CMK (cell line): ENCODE measurements around the gene FAM118A.
"Not testable (repeated sequence)": the region's sequence is repeated elsewhere in the genome, so short reads cannot be mapped to it uniquely, and the experiment has no call there.

Experiments
- DNase-seq: peaks from one replicate; pipeline ENCODE4 v3.0.0-alpha.2; 2010; ENCODE audit warnings: low read depth

FAM118A gene

DNA sequence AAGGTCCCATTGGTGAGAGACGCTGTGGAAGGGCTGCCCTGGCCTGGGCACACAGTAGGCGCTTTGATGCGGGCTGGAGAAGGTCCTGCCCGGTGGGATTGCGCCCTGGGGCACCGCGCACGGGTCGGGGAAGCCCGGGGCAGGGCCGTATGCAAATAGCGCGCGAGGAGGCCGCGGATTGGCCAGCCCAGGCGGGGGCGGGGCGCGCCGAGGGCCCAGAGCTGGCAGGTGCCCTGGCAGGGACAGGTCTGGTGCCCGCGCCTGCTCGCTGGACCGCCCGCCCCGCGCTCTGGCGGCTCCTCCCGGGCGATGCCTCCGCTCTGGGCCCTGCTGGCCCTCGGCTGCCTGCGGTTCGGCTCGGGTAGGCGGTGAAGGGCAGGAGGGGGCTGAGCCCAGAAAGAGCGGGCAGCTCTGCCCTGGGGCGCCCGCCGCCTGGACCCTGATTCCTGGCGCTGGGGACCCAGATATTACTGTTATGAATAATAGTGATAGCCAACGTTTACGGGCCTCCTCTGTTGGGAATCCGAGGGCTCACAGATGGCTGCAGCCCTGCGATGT is 24.9 kb upstream of the FAM118A start, which contains the start of gene UPK3A:
UPK3A (plus strand) TSS at position 245 of the 558 bp plus-strand sequence; CDS start at position 310, 65 bp downstream.
- no peak for DNase-seq

DNA sequence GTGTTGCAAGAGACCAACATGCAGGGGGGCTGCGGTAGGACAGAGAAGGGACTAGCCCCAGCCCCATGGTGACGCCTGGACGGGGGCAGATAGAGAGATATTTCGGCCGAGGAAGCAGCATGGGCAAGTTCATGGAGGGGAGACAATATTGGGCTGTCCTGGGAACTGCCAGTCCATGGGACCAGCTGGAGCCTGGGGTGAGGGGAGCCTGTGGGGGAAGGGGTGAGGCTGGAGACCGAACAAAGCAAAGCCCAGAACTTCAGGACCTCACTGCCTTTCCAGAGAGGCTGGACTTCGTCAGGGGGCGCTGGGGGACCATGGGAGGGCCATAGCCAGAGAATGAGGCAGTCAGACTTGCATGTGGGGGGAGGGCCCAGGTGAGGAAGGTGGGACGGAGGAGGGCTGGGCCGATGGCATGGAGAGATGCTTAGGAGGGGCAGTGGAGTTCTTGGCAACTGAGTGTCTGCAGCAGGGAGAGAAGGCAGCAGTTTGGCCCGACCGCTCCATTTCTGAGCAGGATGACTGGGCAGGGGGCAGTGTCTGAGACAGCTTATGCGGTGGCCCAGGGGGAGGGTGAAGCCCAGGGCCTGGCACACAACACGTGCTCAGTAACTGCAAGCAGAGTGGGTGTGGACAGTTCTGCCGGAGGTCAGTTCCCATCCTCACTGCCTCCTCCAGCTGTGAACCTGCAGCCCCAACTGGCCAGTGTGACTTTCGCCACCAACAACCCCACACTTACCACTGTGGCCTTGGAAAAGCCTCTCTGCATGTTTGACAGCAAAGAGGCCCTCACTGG is 24.3 kb upstream of the FAM118A start:
- DNase-seq = no peak

DNA sequence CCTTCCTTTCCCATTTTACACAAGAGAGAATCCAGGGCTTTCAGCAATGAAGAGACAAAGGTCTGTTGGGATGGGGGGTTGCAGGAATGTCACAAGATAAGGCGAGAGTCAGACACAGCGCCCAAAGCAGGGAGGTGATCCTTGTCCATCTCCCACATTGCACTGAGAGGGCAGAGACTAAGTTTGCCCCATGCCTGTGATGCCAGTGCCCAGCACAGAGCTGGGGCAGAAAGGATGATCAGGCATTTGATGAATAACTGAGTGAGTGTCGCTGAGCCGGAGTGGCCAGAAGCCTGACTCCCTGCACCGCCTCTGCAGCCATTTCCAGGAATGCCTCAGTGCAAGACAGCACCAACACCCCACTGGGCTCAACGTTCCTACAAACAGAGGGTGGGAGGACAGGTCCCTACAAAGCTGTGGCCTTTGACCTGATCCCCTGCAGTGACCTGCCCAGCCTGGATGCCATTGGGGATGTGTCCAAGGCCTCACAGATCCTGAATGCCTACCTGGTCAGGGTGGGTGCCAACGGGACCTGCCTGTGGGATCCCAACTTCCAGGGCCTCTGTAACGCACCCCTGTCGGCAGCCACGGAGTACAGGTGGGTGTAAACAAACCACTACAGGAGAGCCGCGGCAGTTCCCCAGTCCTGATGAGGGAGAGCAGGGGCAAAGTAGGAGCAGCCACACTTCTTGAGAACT is 22.7 kb upstream of the FAM118A start:
- DNase-seq = no peak

DNA sequence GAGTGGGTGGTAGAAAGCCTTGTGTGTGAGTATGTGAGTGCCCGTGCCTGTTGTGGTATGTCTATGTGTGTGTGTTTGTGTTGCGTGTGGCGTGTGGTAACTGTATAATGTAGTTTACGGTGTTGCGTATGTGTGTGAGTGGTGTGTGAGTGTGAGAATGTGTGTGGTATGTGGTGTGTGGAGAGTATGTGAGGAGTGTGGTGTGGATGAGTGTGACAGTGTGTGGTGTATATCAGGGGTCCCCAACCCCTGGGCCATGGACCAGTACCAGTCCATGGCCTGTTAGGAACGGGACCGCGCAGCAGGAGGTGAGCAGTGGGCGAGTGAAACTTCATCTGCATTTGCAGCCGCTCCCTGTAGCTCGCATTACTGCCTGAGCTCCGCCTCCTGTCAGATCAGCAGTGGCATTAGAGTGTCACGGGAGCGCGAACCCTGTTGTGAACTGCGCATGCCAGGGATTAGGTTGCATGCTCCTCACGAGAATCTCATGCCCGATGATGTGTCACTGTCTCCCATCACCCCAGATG is 19.3 kb upstream of the FAM118A start:
- DNase-seq = no peak

DNA sequence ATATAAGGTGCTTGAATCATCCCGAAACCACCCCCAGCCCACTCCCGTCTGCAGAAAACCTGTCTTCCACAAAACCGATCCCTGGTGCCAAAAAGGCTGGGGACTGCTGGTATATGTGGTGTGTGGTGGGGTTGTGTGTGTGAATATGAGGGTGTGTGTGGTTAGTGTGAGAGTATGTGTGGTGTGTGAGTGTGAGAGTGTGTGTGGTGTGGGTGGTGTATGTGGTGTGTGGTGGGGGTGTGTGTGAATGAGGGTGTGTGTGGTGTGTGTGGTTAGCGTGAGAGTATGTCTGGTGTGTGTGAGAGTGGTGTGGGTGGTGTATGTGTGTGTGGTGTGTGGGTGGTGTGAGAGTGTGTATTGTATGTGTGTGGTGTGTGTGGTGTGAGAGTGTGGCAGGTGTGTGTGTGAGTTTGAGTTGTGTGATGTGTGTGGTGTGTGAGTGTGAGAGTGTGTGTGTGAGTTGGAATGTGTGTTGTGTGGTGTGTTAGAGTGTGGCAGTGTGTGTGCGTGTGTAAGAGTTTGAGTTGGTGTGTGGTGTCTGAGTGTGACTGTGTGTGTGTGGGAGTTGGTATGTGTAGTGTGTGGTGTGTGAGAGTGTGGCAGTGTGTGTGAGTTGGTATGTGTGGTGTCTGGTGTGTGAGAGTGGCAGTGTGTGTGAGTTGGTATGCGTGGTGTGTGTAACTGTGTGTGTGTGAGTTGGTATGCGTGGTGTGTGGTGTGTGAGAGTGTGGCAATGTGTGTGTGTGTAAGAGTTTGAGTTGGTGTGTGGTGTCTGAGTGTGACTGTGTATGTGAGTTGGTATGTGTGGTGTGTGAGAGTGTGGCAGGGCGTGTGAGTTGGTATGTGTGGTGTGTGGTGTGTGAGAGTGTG is 18.4 kb upstream of the FAM118A start:
- no peak for DNase-seq

DNA sequence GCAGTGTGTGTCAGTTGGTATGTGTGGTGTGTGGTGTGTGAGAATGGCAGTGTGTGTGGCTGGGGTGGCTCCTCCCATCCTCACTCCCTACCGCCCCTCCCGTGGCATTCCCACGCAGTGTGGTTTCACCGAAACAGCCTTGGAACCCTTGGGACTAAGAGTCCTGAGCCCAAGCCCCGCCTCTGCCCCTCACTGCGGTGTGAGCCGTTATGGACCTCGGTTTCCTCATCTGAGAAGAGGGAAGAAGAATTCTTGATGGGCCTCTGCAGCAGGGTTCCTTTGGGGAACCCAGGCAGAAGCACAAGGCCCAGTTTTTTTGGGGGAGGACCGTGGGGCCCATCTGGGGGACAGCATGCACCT is 17.8 kb upstream of the FAM118A start:
- DNase-seq = no peak

DNA sequence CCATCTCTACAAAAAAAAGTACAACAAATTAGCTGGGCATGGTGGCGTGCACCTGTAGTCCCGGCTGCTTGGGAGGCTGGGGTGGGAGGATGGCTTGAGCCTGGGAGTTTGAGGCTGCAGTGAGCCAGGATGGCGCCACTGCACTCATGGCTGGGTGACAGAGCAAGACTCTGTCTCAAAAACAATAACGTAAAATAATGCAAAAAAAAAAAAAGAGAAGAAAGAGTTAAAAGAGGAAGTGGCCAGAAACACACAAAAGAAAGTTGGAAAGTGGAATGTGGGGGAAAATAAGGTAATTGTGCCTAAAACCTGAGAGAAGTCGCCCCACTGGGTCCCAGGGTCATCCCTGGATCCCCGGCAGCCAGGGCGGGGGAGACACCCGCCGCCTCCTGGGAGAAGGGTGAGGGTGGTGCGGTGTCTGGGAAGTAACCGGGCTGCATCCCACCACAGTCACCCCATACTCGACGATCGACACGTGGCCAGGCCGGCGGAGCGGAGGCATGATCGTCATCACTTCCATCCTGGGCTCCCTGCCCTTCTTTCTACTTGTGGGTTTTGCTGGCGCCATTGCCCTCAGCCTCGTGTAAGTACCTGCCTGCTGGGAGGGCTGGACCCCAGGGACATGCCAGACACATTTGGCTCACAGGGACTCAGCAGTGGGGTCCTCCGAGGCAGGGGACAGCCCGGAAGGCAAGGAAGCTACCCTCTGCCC is 16.8 kb upstream of the FAM118A start:
- no peak for DNase-seq

DNA sequence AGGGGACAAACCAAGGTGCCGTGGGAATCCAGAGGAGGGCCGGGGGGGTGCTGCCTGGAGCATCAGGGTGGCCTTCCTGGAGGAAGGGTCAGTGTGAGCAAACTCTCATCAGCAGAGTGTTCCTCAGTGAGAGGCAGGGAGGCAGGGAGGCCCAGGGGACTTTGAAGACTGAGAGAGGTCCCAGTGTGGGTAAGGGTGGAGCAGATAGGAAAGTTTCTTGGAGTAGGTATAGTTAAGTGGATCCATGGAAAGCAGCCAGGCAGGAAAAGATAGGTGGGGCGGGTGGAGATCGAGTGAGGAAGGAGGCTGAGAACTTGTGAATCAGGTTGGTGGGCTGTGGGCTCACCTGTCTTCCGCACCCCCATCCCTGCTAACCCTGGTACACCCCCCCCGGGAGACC is 15.7 kb upstream of the FAM118A start:
- DNase-seq = no peak

DNA sequence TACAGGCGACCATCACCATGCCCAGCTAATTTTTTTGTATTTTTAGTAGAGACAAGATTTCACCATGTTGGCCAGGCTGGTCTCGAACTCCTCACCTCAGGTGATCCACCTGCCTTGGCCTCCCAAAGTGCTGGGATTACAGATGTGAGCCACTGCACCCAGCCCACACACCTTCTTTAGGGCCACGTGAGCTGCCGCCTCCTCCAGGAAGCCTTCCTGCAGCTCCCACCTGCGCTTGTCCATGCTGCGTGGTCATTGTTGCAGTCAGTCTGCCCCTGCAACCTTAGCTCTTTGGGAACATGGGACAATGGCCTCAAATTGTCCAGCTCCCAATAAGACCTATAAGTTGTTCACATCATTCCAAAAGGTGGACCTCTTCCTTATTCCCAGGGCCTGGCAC is 14.7 kb upstream of the FAM118A start:
- DNase-seq = not testable (repeated sequence)

DNA sequence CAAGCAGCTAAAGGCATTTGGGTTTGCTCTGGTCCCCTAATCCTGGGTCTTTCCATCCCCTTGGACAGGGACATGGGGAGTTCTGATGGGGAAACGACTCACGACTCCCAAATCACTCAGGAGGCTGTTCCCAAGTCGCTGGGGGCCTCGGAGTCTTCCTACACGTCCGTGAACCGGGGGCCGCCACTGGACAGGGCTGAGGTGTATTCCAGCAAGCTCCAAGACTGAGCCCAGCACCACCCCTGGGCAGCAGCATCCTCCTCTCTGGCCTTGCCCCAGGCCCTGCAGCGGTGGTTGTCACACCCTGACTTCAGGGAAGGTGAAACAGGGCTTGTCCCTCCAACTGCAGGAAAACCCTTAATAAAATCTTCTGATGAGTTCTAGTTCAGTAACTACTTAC is 14.2 kb upstream of the FAM118A start:
- no peak for DNase-seq

DNA sequence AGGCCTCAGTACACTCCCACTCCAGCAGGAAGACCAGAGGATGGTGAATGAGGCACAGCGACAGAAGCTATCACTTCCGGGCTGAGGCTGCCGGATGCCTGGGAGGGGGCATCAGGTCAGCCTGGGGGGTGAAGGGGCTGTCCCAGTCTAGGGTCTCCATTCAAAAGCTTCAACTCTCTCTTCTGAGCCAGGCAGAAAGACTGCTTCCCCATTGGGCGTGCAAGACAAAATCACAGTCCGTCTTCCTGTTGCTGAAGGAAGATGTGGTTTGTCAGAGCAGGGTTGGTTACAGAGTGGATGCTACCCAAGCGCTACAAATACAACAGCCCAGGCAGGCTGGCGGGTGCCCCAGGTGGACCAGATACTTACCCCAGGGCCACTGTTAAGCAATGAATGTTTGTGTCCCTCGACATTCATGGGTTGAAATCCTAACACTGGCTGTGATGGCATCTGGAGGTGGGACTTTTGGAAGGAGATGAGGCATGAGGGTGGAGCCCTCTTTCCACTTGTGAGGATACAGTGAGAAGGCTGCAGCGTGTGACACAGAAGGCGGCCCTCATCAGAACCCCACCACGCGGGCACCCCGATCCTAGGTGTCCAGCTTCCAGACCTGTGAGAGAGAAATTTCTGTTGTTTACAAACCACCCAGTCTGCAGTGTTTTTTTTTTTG is 13.0 kb upstream of the FAM118A start:
- DNase-seq = no peak

DNA sequence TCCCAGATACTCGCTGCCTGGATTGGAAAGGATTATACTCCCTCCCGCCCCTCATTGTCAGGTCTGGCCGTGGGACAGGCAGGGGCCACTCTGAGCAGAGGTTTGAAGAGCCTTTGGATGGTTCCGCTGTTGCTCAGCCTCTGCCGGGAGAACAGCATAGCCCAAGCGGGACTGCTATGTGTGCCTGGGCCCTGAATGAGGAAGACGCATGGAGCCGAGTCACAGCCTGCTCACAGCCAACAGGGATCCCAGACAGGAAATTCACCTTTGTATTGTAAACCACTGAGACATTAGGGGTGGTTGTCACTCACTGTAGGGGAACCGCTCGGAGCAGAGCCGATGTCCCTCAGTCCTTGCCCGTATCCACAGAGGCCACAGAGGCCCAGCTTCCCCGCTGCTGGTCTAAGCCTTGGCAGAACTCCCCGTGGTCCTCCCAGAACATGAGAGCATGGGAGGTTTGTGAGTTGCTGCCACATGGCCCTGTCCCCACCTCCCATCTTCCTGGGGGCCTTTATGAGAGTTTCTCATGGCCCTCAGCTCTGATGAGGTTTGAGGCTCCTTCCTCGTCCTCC is 10.7 kb upstream of the FAM118A start:
- DNase-seq = no peak

DNA sequence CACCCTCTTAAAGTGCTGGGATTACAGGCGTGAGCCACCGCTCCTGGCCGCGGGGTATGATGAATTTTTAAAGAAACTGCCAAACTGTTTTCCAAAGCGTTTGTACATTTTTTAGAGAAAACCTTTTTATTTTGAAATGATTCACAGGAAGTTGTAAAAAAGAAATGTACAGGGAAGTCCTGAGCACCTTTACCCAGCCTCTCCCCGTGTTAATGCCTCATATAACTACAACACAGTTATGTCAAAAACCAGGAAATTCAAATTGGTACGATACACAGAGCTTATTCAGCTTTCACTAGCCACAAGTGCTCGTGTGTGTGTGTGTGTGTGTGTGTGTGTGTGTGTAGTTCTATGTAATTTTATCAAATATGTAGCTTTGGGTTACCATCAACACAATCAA is 7.0 kb upstream of the FAM118A start:
- DNase-seq = no peak

DNA sequence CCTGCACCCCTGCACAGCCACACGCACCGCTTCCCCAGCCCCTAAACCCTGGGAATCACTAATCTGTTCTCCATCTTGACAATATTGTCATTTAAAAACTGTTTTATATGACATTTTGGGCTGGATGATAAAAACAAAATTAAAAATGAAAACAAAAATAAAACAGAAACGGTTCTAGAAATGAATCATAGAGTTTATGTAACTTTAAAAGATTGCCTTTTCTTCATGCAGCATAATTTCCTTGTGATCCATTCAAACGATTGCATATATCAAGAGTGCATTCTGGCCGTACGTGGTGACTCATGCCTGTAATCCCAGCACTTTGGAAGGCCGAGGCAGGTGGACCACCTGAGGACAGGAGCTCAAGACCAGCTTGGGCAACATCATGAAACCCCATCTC is 6.6 kb upstream of the FAM118A start:
- DNase-seq = no peak

DNA sequence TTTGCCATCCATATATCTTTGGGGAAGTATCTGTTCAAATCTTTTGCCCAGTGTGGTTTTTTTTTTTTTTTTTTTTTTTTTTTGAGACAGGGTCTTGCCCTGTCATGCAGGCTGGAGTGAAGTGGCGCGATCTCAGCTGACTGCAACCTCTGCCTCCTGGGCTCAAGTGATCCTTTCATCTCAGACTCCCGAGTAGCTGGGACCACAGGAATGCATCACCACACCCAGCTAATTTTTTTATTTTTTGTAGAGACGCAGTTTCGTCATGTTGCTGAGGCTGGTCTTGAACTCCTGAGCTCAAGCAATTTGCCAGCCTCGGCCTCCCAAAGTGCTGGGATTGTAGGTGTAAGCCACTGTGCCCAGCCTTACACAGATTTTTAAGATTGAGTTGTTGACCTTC is 4.8 kb upstream of the FAM118A start:
- no peak for DNase-seq

DNA sequence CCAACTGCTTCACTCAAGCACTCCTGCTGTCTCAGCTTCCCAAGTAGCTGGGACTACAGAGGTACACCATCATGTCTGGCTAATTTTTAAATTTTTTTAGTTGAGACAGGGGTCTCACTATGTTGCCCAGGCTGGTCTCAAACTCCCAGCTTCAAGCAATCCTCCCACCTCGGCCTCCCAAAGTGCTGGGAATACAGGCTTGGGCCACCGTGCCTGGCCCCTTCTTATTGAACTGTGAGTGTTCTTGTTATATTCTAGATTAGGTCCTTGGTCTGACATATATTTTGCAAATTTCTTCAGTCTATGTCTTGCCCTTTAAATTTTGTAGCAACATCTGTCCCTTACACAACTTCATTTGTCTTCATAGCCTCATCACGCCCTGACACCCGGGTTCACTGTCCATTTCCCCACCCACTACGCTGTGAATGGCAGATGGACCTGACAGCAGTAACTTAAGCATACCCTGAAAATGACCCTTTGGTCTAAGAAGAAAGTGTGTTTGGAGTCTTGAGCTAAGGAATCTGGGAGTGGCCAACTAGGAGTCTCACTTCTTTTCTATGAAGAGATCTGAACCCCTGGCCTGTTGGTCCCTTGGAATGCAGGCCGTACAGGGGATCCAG is 4.2 kb upstream of the FAM118A start:
- no peak for DNase-seq

DNA sequence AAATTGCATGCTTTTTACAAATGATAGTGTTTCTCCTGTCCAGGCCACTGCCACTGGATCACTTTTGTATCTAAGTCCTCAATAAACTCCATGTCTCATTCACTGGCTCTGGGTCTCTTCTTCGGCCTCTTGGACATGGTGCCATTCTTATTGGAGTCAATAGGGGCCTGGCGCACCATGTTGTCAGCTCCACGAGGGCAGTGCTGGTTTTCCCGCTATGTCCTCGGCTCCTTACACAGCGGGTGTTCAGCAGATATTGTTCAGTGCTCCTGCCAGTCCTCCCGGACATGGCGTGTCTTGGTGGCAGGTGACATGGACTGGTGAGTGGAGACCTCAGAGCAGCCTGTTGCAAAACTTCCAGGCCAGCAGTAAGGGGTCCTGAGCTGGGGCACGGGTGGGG is 3.6 kb upstream of the FAM118A start:
- DNase-seq = no peak

DNA sequence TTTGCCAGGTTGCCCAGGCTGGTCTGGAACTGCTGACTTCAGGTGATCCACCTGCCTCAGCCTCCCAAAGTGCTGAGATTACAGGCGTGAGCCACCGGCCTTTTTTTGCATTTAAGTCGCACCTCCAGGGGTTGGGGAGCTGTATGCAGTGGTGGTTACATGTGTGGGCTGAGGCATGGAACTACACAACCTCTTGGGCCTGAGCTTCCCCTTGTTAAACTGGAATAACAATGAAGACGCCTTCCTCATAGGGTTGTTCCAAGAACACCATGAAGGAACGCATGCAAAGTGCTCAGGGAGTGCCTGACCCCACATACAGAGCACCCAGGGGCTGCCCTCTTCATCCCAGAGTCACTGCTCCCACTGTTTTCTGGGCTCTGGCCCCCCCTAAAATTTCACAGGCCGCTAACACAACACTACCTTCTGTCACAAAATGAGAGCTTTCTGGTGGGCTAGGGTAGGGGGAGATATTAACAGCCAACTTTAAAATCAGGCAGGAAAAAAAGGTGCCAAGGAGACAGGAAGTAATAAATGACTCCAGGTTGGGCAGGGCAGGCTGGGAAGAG is 1.3 kb upstream of the FAM118A start:
- no peak for DNase-seq

DNA sequence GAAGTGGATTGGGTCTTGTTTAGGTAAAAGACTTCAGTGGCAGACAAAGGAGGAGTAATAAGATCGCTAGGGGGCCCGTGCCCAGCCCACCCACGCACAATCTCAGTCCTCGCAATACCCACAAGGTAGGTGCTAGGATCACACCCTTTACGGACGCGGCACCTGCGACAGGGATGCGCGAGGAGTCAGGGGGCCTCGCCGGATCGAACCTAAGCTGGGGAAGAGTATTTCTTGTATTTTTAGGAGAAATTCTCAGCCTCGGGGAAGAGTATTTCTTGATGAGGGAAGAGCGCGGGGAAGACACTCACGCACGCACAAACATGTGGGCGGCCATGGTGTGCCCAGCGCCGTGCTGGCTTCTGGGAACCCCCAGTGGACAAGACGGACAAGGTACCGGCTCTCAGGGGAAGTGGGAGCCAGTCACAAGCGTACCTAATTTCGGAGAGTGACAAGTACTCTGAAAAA is 745 bp upstream of the FAM118A start:
- no peak for DNase-seq
